Prostate gland (tissue), 2 donors: ENCODE results near the gene FBRSL1. TPM values are rescaled to one million over a fixed set of nuclear protein-coding genes. Genes with fewer than 3 reads are reported as not detected.
A peak's percentile ranks its signal among the peaks of the same experiment; 100 is the strongest.

Experiments
- DNase-seq: peaks from one replicate; pipeline ENCODE4 v3.0.0-alpha.2; 2019; ENCODE audit warnings: low spot score
- H3K27ac ChIP-seq, 2 donors: fragments of 200-600 bp; sonication (generic); 2 replicates each; pipeline ENCODE4 v1.5.1; 2017 to 2019
- H3K27me3 ChIP-seq: fragments of 200-600 bp; sonication (generic); replicated peaks from 2 replicates; pipeline ENCODE4 v1.5.1; 2019; ENCODE audit not compliant: insufficient read depth
- H3K36me3 ChIP-seq, 2 donors: fragments of 200-600 bp; sonication (generic); 1 replicate in 1 of 2; 2 replicates in 1 of 2; pipeline versions ENCODE4 v1.5.1 to v1.8.1; 2017 to 2019
- H3K4me1 ChIP-seq: fragments of 200-600 bp; sonication (generic); replicated peaks from 2 replicates; pipeline ENCODE4 v1.5.1; 2019
- H3K4me3 ChIP-seq, 2 donors: fragments of 200-600 bp; sonication (generic); 2 replicates each; pipeline ENCODE4 v1.5.1; 2017 to 2019
- H3K9me3 ChIP-seq: fragments of 200-600 bp; sonication (generic); 2 replicates; pipeline ENCODE4 v1.5.1; 2017
- CTCF ChIP-seq, 4 experiments: fragments of 200-600 bp in 2 of 4; fragments of 450-650 bp in 2 of 4; sonication (generic) in 2 of 4; IDR thresholded peaks; 1 replicate in 3 of 4; 2 replicates in 1 of 4; pipeline ENCODE4 v1.5.1; 2016 to 2019; ENCODE audit warnings: antibody characterized with exemption in 4 of 4, mild to moderate bottlenecking in 2 of 4, moderate library complexity in 2 of 4
- POLR2A ChIP-seq: fragments of 450-650 bp; IDR thresholded peaks from one replicate; pipeline ENCODE4 v1.6.1; 2016; ENCODE audit warnings: antibody characterized with exemption, mild to moderate bottlenecking
- POLR2AphosphoS5 ChIP-seq: sonication (generic); formaldehyde crosslinking; IDR thresholded peaks from one replicate; pipeline ENCODE4 v1.6.1; 2017; ENCODE audit warnings: antibody characterized with exemption
- whole genome bisulfite sequencing: methylation state at CpG from one replicate; pipeline ENCODE4 v1.1.5; 2018; 5-methylcytosine and 5-hydroxymethylcytosine counted together
- intact Hi-C: fragments of 100-400 bp; cut with DNase I; formaldehyde crosslinking; loops from one replicate; pipeline ENCODE4 v1.14.2; 2022
- total RNA-seq, 2 donors: library from RNA; depleted of rRNA; stranded (reverse); fragments of >200 nt; gene quantifications; one replicate each; pipeline ENCODE4 v1.1.0, GENCODE V29; 2016

FBRSL1 gene
- total RNA-seq, 2 donors from 2014 or later = 34.2 to 69.2 TPM

- 52% methylated on average over 37 of the region's 37 CpGs for WGBS
- peak overlapping the region; percentile 8 to 25 for H3K4me3 ChIP-seq
- H3K27ac ChIP-seq = peak overlapping the region; percentile 77 to 94
- H3K36me3 ChIP-seq = no peaks in the 10 kb centered on the region
- no peaks in the 10 kb centered on the region for H3K27me3 ChIP-seq
- peak; percentile 40 for DNase-seq
- intact Hi-C loops = no loop called here
- TF ChIP-seq POLR2AphosphoS5 = no peak
- no peaks in the 10 kb centered on the region for H3K9me3 ChIP-seq
- H3K4me1 ChIP-seq = no peaks in the 10 kb centered on the region
These were observed 44.7 kb upstream of the FBRSL1 start for GRCh38 chr12:132444957-132445883.

- H3K27me3 ChIP-seq = no peaks in the 10 kb centered on the region
- H3K9me3 ChIP-seq = no peaks in the 10 kb centered on the region
- peak; percentile 31 for DNase-seq
- H3K27ac ChIP-seq = peak overlapping the region; percentile 77 to 94
- TF ChIP-seq POLR2A (no peak), CTCF (IDR thresholded peaks at IDR 0.05) (no peak), POLR2AphosphoS5 (no peak)
- 63% methylated on average over 38 of the region's 39 CpGs for whole genome bisulfite sequencing
- intact Hi-C loops = no loop called here
- H3K4me3 ChIP-seq = peak overlapping the region; percentile 8 to 25
- H3K4me1 ChIP-seq = no peaks in the 10 kb centered on the region
- no peaks in the 10 kb centered on the region for H3K36me3 ChIP-seq
These were observed 43.9 kb upstream of the FBRSL1 start for GRCh38 chr12:132445884-132446632.

GRCh38 chr12:132446633-132447326 is 43.2 kb upstream of the FBRSL1 start:
- intact Hi-C loops = no loop called here
- H3K4me1 ChIP-seq = no peaks in the 10 kb centered on the region
- DNase-seq = peak; percentile 83
- 58% methylated on average over 13 of the region's 13 CpGs for WGBS
- no peaks in the 10 kb centered on the region for H3K9me3 ChIP-seq
- TF ChIP-seq POLR2AphosphoS5 = peak; percentile 63
- no peak for TF ChIP-seq CTCF (IDR thresholded peaks at IDR 0.05)
- no peak for TF ChIP-seq POLR2A
- no peaks in the 10 kb centered on the region for H3K27me3 ChIP-seq
- no peaks in the 10 kb centered on the region for H3K36me3 ChIP-seq
- peak overlapping the region; percentile 77 to 94 for H3K27ac ChIP-seq
- H3K4me3 ChIP-seq = peak overlapping the region in 1 of 2 donors; percentile 25

DNA sequence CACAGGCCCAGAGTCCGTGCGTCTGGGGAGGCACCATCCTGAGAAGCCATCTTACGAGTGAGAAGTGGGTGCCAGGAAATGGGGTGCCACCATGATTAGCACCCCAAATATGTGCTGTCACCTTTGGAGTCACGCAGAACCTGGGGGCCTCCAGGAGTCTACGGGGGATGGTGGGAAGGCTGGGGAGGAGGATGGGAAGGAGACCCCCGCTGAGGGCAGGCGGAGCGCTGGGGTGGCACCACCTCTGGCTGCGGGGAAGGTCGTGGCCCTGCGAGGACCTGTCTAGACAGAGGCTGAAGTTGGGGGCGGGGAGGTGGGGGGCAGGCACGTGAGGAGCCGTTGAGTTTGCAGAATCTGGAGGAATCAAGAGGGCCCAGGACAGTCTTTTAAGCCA is 42.6 kb upstream of the FBRSL1 start:
- no peak for DNase-seq

More for the DNA sequence above, 42.6 kb upstream of the FBRSL1 start:
- no peak for TF ChIP-seq POLR2A
- no peak for TF ChIP-seq POLR2AphosphoS5
- no peak for TF ChIP-seq CTCF (IDR thresholded peaks at IDR 0.05)
- Histone ChIP-seq H3K9me3 (no peaks in the 10 kb centered on the region), H3K36me3 (no peaks in the 10 kb centered on the region), H3K27ac (peak overlapping the region in 1 of 2 donors; percentile 75), H3K4me1 (no peaks in the 10 kb centered on the region), H3K4me3 (no peak overlapping the region), H3K27me3 (no peaks in the 10 kb centered on the region)
- WGBS = 93% methylated on average over 14 of the region's 14 CpGs
- intact Hi-C loops = no loop called here
